NCI-H1417 treated with DMSO at 0.1 percent for 48 hours (cell line): ENCODE data around the gene MAN2A1.

Experiments
- DNase-seq: peaks from one replicate; lab custom pipeline; 2025; lab: John Stamatoyannopoulos, UW

MAN2A1 gene

GRCh38 chr5:109706095-109706494 lies 16.4 kb downstream of the MAN2A1 start:
- no peak for DNase-seq

- no peak for DNase-seq
Observed at GRCh38 chr5:109707531-109707930, 17.8 kb downstream of the MAN2A1 start.

GRCh38 chr5:109708813-109709212 lies 19.1 kb downstream of the MAN2A1 start:
- no peak for DNase-seq

GRCh38 chr5:109709225-109709624 lies 19.5 kb downstream of the MAN2A1 start:
- DNase-seq: no peak

GRCh38 chr5:109711673-109712072 lies 21.9 kb downstream of the MAN2A1 start:
- DNase-seq: no peak

- no peak for DNase-seq
Observed at GRCh38 chr5:109713453-109713852, 23.7 kb downstream of the MAN2A1 start.

- DNase-seq: no peak
Observed at GRCh38 chr5:109714592-109714991, 24.9 kb downstream of the MAN2A1 start.

GRCh38 chr5:109718216-109718615 lies 28.5 kb downstream of the MAN2A1 start:
- DNase-seq: no peak

GRCh38 chr5:109718632-109719031 lies 28.9 kb downstream of the MAN2A1 start:
- DNase-seq: no peak

GRCh38 chr5:109719978-109720377 lies 30.3 kb downstream of the MAN2A1 start:
- DNase-seq: no peak

GRCh38 chr5:109721741-109722140 lies 32.0 kb downstream of the MAN2A1 start:
- DNase-seq: peak; percentile 40

- no peak for DNase-seq
Observed at GRCh38 chr5:109723606-109724005, 33.9 kb downstream of the MAN2A1 start.

- DNase-seq: no peak
Observed at GRCh38 chr5:109725135-109725534, 35.4 kb downstream of the MAN2A1 start.

- DNase-seq: no peak
Observed at GRCh38 chr5:109739741-109740728, 50.3 kb downstream of the MAN2A1 start.

GRCh38 chr5:109740966-109741365 lies 51.2 kb downstream of the MAN2A1 start:
- DNase-seq: no peak

GRCh38 chr5:109741390-109741789 lies 51.7 kb downstream of the MAN2A1 start:
- no peak for DNase-seq

- no peak for DNase-seq
Observed at GRCh38 chr5:109743041-109743531, 53.4 kb downstream of the MAN2A1 start.

GRCh38 chr5:109743770-109744212 lies 54.1 kb downstream of the MAN2A1 start:
- DNase-seq: no peak

GRCh38 chr5:109744261-109744660 lies 54.5 kb downstream of the MAN2A1 start:
- DNase-seq: no peak

- DNase-seq: no peak
Observed at GRCh38 chr5:109748546-109748945, 58.8 kb downstream of the MAN2A1 start.

- DNase-seq: no peak
Observed at GRCh38 chr5:109750463-109750862, 60.7 kb downstream of the MAN2A1 start.

- DNase-seq: no peak
Observed at GRCh38 chr5:109753279-109753678, 63.6 kb downstream of the MAN2A1 start.

- no peak for DNase-seq
Observed at GRCh38 chr5:109754319-109754718, 64.6 kb downstream of the MAN2A1 start.
